Uterus (tissue), 2 donors: Measurements from ENCODE around the gene ERVMER34-1.

Source experiments
- CTCF ChIP-seq, 4 experiments: fragments of 200-600 bp in 2 of 4; fragments of 450-650 bp in 2 of 4; sonication (generic) in 2 of 4; IDR thresholded peaks; one replicate each; pipeline ENCODE4 v1.5.1; 2016 to 2019; ENCODE audit warnings: antibody characterized with exemption in 4 of 4, mild to moderate bottlenecking in 2 of 4, moderate library complexity in 1 of 4
- POLR2A ChIP-seq, 2 donors: fragments of 450-650 bp; IDR thresholded peaks; one replicate each; pipeline ENCODE4 v1.6.1; 2016; ENCODE audit warnings: antibody characterized with exemption in 2 of 2, mild to moderate bottlenecking in 1 of 2, moderate library complexity in 1 of 2

- TF ChIP-seq POLR2A (IDR thresholded peaks at IDR 0.05) = no peak
- no peak for TF ChIP-seq CTCF (IDR thresholded peaks at IDR 0.05)
These were observed 33.1 kb downstream of the ERVMER34-1 start for GRCh38 chr4:52718123-52718522.
